ENCODE data around the gene DMPK. TPM values are rescaled to one million over a fixed set of nuclear protein-coding genes. Genes with fewer than 3 reads are reported as not detected.
"Not testable (repeated sequence)": the region's sequence is repeated elsewhere in the genome, so short reads cannot be mapped to it uniquely, and the experiment has no call there.

DMPK gene
- polyA plus RNA-seq, 1 donor: 382 TPM

- no peak for DNase-seq (ENCODE audit: low read depth)
Observed at GRCh38 chr19:45746866-45747265, 35.4 kb downstream of the DMPK start.

- no peak for DNase-seq (ENCODE audit: low read depth)
Observed at GRCh38 chr19:45745606-45746005, 36.7 kb downstream of the DMPK start.

- DNase-seq (ENCODE audit: low read depth): no peak
Observed at GRCh38 chr19:45742969-45743368, 39.3 kb downstream of the DMPK start.

GRCh38 chr19:45739498-45740439 lies 42.5 kb downstream of the DMPK start:
- DNase-seq (ENCODE audit: low read depth): no peak

GRCh38 chr19:45733160-45733810 lies 49.0 kb downstream of the DMPK start, which contains the start of gene MEIOSIN:
Gene MEIOSIN, plus strand, starts transcription at chr19:45733439. Its CDS starts 1,938 bp downstream, at chr19:45735377.
- DNase-seq (ENCODE audit: low read depth): no peak

- DNase-seq (ENCODE audit: low read depth): peak; percentile 88
Observed at GRCh38 chr19:45730368-45731288, 51.7 kb downstream of the DMPK start, which contains the start of gene FBXO46. Gene FBXO46, minus strand, starts transcription at chr19:45730896. Its CDS starts 17,401 bp downstream, at chr19:45713495.

GRCh38 chr19:45729800-45730290 lies 52.4 kb downstream of the DMPK start:
- DNase-seq (ENCODE audit: low read depth): no peak

- DNase-seq (ENCODE audit: low read depth): not testable (repeated sequence)
Observed at GRCh38 chr19:45728683-45729082, 53.6 kb downstream of the DMPK start.

GRCh38 chr19:45720065-45720464 lies 62.2 kb downstream of the DMPK start:
- DNase-seq (ENCODE audit: low read depth): not testable (repeated sequence)

Other genes with a start within 250 kb of the DMPK start
- gene OPA3, start 197.7 kb downstream of the DMPK start, polyA plus RNA-seq (ENCODE audit: insufficient read length): 7.2 TPM
- 1.5 TPM for gene GPR4, start 180.3 kb downstream of the DMPK start, polyA plus RNA-seq (ENCODE audit: insufficient read length)
- 8.9 TPM for gene EML2, start 143.1 kb downstream of the DMPK start, polyA plus RNA-seq (ENCODE audit: insufficient read length)
- 0.15 TPM for gene GIPR, start 114.3 kb downstream of the DMPK start, polyA plus RNA-seq (ENCODE audit: insufficient read length)
- gene SNRPD2, start 90.5 kb downstream of the DMPK start, polyA plus RNA-seq (ENCODE audit: insufficient read length): 268 TPM
- gene QPCTL, start 89.8 kb downstream of the DMPK start, polyA plus RNA-seq (ENCODE audit: insufficient read length): 4.4 TPM
- 13.5 TPM for gene FBXO46, start 51.6 kb downstream of the DMPK start, polyA plus RNA-seq (ENCODE audit: insufficient read length)
- not detected for gene MEIOSIN, start 49.1 kb downstream of the DMPK start, polyA plus RNA-seq (ENCODE audit: insufficient read length)
- gene SIX5, start 13.2 kb downstream of the DMPK start, polyA plus RNA-seq (ENCODE audit: insufficient read length): 19.0 TPM
- gene DMWD, start 10.4 kb upstream of the DMPK start, polyA plus RNA-seq (ENCODE audit: insufficient read length): 46.3 TPM
- gene RSPH6A, start 32.8 kb upstream of the DMPK start, polyA plus RNA-seq (ENCODE audit: insufficient read length): not detected
- gene SYMPK, start 80.7 kb upstream of the DMPK start, polyA plus RNA-seq (ENCODE audit: insufficient read length): 34.5 TPM
- not detected for gene FOXA3, start 81.8 kb upstream of the DMPK start, polyA plus RNA-seq (ENCODE audit: insufficient read length)
- 17.3 TPM for gene IRF2BP1, start 103.7 kb upstream of the DMPK start, polyA plus RNA-seq (ENCODE audit: insufficient read length)
- 4.9 TPM for gene MYPOP, start 120.1 kb upstream of the DMPK start, polyA plus RNA-seq (ENCODE audit: insufficient read length)
- not detected for gene NANOS2, start 132.3 kb upstream of the DMPK start, polyA plus RNA-seq (ENCODE audit: insufficient read length)
- 3.6 TPM for gene NOVA2, start 191.4 kb upstream of the DMPK start, polyA plus RNA-seq (ENCODE audit: insufficient read length)
- 6.9 TPM for gene CCDC61, start 213.0 kb upstream of the DMPK start, polyA plus RNA-seq (ENCODE audit: insufficient read length)
- 0.85 TPM for gene PGLYRP1, start 240.6 kb upstream of the DMPK start, polyA plus RNA-seq (ENCODE audit: insufficient read length)